GM18951 (cell line): ENCODE measurements around the gene RAD51.

Experiments
- POLR2A ChIP-seq: IDR thresholded peaks from 4 replicates; pipeline ENCODE4 v1.6.1; 2011; ENCODE audit warnings: mild to moderate bottlenecking; ENCODE audit not compliant: insufficient read length, insufficient read depth; ENCODE audit errors: extremely low read depth
- in situ Hi-C: fragments of 300-500 bp; cut with MboI; formaldehyde crosslinking; loops from one replicate; pipeline ENCODE4 v1.12.0; 2022; ENCODE audit warnings: low sequenced_read_pairs, mixed read lengths, inconsistent platforms; ENCODE audit not compliant: unreplicated experiment

RAD51 gene

GRCh38 chr15:40773902-40774301 is 78.9 kb downstream of the RAD51 start:
- no peak for TF ChIP-seq POLR2A
- in situ Hi-C loops, result no loop called here

- in situ Hi-C loops, result no loop called here
- no peak for TF ChIP-seq POLR2A
Measured at GRCh38 chr15:40775007-40775406, 80.0 kb downstream of the RAD51 start.

- in situ Hi-C loops, result no loop called here
- TF ChIP-seq POLR2A, result no peak
Measured at GRCh38 chr15:40775740-40776536, 81.0 kb downstream of the RAD51 start.

- in situ Hi-C loops, result no loop called here
- no peak for TF ChIP-seq POLR2A
Measured at GRCh38 chr15:40776537-40777141, 81.7 kb downstream of the RAD51 start.
